ENCODE data around the gene PMPCA.

DNA sequence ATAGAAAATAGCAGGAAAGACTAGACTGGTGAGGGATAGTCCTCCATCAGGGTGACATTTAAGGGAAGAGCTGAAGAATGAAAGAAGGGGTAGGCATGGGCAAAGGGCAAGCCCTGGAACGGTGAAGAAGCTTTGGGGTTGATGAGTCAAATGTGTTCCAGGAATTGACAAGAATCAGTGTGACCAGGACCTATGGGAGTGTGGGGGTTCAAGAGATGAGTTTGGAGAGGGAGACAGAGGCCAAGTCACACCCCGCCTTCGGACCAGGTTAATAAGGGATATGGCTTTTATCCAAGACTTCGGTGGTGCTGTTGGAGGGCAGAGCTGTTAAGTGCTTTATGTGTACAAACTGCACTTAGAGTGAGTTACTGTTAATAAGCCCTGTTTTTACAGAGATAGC is 920 bp downstream of the PMPCA start:
- TF ChIP-seq FOS (IDR thresholded peaks at IDR 0.05; ENCODE audit: borderline replicate concordance, insufficient read depth, low read length), result no peak
- TF ChIP-seq EZH2 (IDR thresholded peaks at IDR 0.05; ENCODE audit: borderline replicate concordance, low read depth, low read length, severe bottlenecking), result no peak
- TF ChIP-seq, protein P1, sequence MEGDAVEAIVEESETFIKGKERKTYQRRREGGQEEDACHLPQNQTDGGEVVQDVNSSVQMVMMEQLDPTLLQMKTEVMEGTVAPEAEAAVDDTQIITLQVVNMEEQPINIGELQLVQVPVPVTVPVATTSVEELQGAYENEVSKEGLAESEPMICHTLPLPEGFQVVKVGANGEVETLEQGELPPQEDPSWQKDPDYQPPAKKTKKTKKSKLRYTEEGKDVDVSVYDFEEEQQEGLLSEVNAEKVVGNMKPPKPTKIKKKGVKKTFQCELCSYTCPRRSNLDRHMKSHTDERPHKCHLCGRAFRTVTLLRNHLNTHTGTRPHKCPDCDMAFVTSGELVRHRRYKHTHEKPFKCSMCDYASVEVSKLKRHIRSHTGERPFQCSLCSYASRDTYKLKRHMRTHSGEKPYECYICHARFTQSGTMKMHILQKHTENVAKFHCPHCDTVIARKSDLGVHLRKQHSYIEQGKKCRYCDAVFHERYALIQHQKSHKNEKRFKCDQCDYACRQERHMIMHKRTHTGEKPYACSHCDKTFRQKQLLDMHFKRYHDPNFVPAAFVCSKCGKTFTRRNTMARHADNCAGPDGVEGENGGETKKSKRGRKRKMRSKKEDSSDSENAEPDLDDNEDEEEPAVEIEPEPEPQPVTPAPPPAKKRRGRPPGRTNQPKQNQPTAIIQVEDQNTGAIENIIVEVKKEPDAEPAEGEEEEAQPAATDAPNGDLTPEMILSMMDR (IDR thresholded peaks at IDR 0.05; ENCODE audit: extremely low read depth in 1 of 2, insufficient read depth in 1 of 2, low read depth in 1 of 2, low read length in 2 of 2), result no peak
- TF ChIP-seq, protein P2, sequence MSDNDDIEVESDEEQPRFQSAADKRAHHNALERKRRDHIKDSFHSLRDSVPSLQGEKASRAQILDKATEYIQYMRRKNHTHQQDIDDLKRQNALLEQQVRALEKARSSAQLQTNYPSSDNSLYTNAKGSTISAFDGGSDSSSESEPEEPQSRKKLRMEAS (IDR thresholded peaks at IDR 0.05; ENCODE audit: insufficient read depth, insufficient read length), result no peak
- no peak for TF ChIP-seq POLR2AphosphoS5 (IDR thresholded peaks at IDR 0.05; ENCODE audit: insufficient read depth, low read depth, low read length)

Measured in endothelial cell of umbilical vein (primary cell).